Measurements from ENCODE around the gene PANK2. TPM values are rescaled to one million over a fixed set of nuclear protein-coding genes. Genes with fewer than 3 reads are reported as not detected.

The PANK2 gene
- total and polyA plus RNA-seq, 2 experiments from 2014 or later = 36.1 to 72.0 TPM

- TF ChIP-seq, protein P1, sequence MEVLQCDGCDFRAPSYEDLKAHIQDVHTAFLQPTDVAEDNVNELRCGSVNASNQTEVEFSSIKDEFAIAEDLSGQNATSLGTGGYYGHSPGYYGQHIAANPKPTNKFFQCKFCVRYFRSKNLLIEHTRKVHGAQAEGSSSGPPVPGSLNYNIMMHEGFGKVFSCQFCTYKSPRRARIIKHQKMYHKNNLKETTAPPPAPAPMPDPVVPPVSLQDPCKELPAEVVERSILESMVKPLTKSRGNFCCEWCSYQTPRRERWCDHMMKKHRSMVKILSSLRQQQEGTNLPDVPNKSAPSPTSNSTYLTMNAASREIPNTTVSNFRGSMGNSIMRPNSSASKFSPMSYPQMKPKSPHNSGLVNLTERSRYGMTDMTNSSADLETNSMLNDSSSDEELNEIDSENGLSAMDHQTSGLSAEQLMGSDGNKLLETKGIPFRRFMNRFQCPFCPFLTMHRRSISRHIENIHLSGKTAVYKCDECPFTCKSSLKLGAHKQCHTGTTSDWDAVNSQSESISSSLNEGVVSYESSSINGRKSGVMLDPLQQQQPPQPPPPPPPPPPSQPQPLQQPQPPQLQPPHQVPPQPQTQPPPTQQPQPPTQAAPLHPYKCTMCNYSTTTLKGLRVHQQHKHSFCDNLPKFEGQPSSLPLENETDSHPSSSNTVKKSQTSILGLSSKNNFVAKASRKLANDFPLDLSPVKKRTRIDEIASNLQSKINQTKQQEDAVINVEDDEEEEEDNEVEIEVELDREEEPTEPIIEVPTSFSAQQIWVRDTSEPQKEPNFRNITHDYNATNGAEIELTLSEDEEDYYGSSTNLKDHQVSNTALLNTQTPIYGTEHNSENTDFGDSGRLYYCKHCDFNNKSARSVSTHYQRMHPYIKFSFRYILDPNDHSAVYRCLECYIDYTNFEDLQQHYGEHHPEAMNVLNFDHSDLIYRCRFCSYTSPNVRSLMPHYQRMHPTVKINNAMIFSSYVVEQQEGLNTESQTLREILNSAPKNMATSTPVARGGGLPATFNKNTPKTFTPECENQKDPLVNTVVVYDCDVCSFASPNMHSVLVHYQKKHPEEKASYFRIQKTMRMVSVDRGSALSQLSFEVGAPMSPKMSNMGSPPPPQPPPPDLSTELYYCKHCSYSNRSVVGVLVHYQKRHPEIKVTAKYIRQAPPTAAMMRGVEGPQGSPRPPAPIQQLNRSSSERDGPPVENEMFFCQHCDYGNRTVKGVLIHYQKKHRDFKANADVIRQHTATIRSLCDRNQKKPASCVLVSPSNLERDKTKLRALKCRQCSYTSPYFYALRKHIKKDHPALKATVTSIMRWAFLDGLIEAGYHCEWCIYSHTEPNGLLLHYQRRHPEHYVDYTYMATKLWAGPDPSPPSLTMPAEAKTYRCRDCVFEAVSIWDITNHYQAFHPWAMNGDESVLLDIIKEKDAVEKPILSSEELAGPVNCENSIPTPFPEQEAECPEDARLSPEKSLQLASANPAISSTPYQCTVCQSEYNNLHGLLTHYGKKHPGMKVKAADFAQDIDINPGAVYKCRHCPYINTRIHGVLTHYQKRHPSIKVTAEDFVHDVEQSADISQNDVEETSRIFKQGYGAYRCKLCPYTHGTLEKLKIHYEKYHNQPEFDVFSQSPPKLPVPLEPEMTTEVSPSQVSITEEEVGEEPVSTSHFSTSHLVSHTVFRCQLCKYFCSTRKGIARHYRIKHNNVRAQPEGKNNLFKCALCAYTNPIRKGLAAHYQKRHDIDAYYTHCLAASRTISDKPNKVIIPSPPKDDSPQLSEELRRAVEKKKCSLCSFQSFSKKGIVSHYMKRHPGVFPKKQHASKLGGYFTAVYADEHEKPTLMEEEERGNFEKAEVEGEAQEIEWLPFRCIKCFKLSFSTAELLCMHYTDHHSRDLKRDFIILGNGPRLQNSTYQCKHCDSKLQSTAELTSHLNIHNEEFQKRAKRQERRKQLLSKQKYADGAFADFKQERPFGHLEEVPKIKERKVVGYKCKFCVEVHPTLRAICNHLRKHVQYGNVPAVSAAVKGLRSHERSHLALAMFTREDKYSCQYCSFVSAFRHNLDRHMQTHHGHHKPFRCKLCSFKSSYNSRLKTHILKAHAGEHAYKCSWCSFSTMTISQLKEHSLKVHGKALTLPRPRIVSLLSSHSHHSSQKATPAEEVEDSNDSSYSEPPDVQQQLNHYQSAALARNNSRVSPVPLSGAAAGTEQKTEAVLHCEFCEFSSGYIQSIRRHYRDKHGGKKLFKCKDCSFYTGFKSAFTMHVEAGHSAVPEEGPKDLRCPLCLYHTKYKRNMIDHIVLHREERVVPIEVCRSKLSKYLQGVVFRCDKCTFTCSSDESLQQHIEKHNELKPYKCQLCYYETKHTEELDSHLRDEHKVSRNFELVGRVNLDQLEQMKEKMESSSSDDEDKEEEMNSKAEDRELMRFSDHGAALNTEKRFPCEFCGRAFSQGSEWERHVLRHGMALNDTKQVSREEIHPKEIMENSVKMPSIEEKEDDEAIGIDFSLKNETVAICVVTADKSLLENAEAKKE (CRISPR knock-in tag; IDR thresholded peaks at IDR 0.05) = no peak
Observed at GRCh38 chr20:3847429-3847940, 41.7 kb upstream of the PANK2 start (continued).

GRCh38 chr20:3848565-3848964 lies 40.6 kb upstream of the PANK2 start:
- no peaks in the 10 kb centered on the region; the same call in 1 of the 2 replicates for H3K79me2 ChIP-seq (replicated peaks; ENCODE audit: insufficient read depth)
- H3K36me3 ChIP-seq (ENCODE audit: insufficient read depth) = no peaks in the 10 kb centered on the region
- H3F3A ChIP-seq (replicated peaks; ENCODE audit: low read depth) = peaks cover 6% of the 10 kb centered on the region; the same call in 1 of the 2 replicates
- peaks cover 4% of the 10 kb centered on the region for H3K4me1 ChIP-seq (ENCODE audit: insufficient read depth)
- no peaks in the 10 kb centered on the region; the same call in 1 of the 2 replicates for H4K20me1 ChIP-seq (replicated peaks; ENCODE audit: insufficient read depth)
- peak overlapping the region; percentile 45 for H3K4me3 Mint-ChIP-seq
- H3K9me3 Mint-ChIP-seq = no peaks in the 10 kb centered on the region
- no peak overlapping the region for H3K27ac ChIP-seq (ENCODE audit: low read depth)
- peaks cover 4% of the 10 kb centered on the region; the same call in 1 of the 3 replicates for H3K4me1 Mint-ChIP-seq
- ATAC-seq (no peak), DNase-seq (ENCODE audit: low spot score) (no peak)
- peaks cover 18% of the 10 kb centered on the region for H3K27me3 Mint-ChIP-seq (ENCODE audit: insufficient read depth, low read depth, poor library complexity)
- H3K4me2 ChIP-seq = no peak overlapping the region
- H3K4me3 ChIP-seq = no peak overlapping the region
- H3K36me3 Mint-ChIP-seq (ENCODE audit: low read depth) = 0 out of 3 replicates have a peak, but pooled peaks cover 3% of the 10 kb centered on the region
- H2AFZ ChIP-seq = no peak overlapping the region
- no peaks in the 10 kb centered on the region for H3K27me3 ChIP-seq (ENCODE audit: insufficient read depth)
- H3K9me2 ChIP-seq (ENCODE audit: insufficient read depth) = no peaks in the 10 kb centered on the region
- H3K27ac Mint-ChIP-seq = no peak overlapping the region
- TF ChIP-seq NANOG (IDR thresholded peaks at IDR 0.05; ENCODE audit: borderline replicate concordance) = no peak
- TF ChIP-seq, protein P2, sequence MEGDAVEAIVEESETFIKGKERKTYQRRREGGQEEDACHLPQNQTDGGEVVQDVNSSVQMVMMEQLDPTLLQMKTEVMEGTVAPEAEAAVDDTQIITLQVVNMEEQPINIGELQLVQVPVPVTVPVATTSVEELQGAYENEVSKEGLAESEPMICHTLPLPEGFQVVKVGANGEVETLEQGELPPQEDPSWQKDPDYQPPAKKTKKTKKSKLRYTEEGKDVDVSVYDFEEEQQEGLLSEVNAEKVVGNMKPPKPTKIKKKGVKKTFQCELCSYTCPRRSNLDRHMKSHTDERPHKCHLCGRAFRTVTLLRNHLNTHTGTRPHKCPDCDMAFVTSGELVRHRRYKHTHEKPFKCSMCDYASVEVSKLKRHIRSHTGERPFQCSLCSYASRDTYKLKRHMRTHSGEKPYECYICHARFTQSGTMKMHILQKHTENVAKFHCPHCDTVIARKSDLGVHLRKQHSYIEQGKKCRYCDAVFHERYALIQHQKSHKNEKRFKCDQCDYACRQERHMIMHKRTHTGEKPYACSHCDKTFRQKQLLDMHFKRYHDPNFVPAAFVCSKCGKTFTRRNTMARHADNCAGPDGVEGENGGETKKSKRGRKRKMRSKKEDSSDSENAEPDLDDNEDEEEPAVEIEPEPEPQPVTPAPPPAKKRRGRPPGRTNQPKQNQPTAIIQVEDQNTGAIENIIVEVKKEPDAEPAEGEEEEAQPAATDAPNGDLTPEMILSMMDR (conservative IDR thresholded peaks at IDR 0.05; ENCODE audit: low read depth in 2 of 2) = no peak
- no peak for TF ChIP-seq POLR2AphosphoS5 (IDR thresholded peaks at IDR 0.05; ENCODE audit: low read depth)
- no peak for TF ChIP-seq EZH2phosphoT487 (IDR thresholded peaks at IDR 0.05; ENCODE audit: unreplicated experiment)
- no peak for TF ChIP-seq ZNF331 (CRISPR knock-in tag; IDR thresholded peaks at IDR 0.05; ENCODE audit: low read depth)
- TF ChIP-seq ZNF114 (CRISPR knock-in tag; IDR thresholded peaks at IDR 0.05) = no peak
- no peak for TF ChIP-seq STAT1 (IDR thresholded peaks at IDR 0.05; ENCODE audit: unreplicated experiment)
- TF ChIP-seq JUNB (IDR thresholded peaks at IDR 0.05; ENCODE audit: unreplicated experiment) = no peak
- TF ChIP-seq CREB1 (CRISPR knock-in tag; IDR thresholded peaks at IDR 0.05; ENCODE audit: low read depth) = no peak

Measured in GM23338 (cell line).